ENCODE results near the gene RAP1A. TPM values are rescaled to one million over a fixed set of nuclear protein-coding genes. Genes with fewer than 3 reads are reported as not detected.

Gene RAP1A
- total RNA-seq, 4 donors from 2014 or later = 34.0 to 87.2 (median 57.7) TPM

- H3K4me1 ChIP-seq = peaks cover 0 to 4% (median 0%) of the 10 kb centered on the region in 4 donors
- DNase-seq = no peak
- in situ Hi-C loops (cut with MboI; ENCODE audit: low pct_ligation_motif_present in 1 of 4, low pct_unique_long_range_greater_than_20kb in 1 of 4, low sequenced_read_pairs in 3 of 4) (no loop called here), intact Hi-C loops (cut with DNase I; ENCODE audit: low total_unique reads) (no loop called here)
- TF ChIP-seq, protein P1, sequence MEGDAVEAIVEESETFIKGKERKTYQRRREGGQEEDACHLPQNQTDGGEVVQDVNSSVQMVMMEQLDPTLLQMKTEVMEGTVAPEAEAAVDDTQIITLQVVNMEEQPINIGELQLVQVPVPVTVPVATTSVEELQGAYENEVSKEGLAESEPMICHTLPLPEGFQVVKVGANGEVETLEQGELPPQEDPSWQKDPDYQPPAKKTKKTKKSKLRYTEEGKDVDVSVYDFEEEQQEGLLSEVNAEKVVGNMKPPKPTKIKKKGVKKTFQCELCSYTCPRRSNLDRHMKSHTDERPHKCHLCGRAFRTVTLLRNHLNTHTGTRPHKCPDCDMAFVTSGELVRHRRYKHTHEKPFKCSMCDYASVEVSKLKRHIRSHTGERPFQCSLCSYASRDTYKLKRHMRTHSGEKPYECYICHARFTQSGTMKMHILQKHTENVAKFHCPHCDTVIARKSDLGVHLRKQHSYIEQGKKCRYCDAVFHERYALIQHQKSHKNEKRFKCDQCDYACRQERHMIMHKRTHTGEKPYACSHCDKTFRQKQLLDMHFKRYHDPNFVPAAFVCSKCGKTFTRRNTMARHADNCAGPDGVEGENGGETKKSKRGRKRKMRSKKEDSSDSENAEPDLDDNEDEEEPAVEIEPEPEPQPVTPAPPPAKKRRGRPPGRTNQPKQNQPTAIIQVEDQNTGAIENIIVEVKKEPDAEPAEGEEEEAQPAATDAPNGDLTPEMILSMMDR (IDR thresholded peaks at IDR 0.05) = no peak
- no peak for TF ChIP-seq POLR2AphosphoS5 (IDR thresholded peaks at IDR 0.05)
- TF ChIP-seq POLR2A (IDR thresholded peaks at IDR 0.05) = no peak
- TF ChIP-seq EP300 (IDR thresholded peaks at IDR 0.05; ENCODE audit: low read depth) = no peak
- no peaks in the 10 kb centered on the region for H3K9me3 ChIP-seq
- WGBS, 2 donors (ENCODE audit: low coverage in 1 of 2) = 65 to 72% methylated on average over 2 of the region's 2 CpGs
- H3K27me3 ChIP-seq = no peaks in the 10 kb centered on the region
- peak overlapping the region in 2 of 4 donors; percentile 25 to 32 for H3K27ac ChIP-seq
- no peak overlapping the region for H3K4me3 ChIP-seq
- peaks cover 0 to 36% (median 6%) of the 10 kb centered on the region in 4 donors for H3K36me3 ChIP-seq
Observed at GRCh38 chr1:111706921-111707320, 87.3 kb downstream of the RAP1A start.

DNA sequence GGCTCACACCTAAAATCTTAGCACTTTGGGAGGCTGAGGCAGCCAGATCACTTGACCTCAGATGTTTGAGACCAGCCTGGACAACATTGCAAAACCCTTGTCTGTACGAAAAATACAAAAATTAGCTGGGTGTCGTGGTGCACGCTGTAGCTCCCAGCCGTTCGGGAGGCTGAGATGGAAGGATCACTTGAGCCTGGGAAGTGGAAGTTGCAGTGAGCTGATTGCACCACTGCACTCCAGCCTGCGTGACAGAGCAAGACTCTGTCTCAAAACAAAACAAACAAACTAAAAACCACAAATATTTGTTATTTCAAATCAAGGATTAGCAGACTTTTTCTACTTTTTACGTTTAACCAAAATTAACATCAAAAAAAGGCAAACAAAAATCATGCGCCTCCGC lies 88.3 kb downstream of the RAP1A start:
- peaks cover 0 to 33% (median 6%) of the 10 kb centered on the region in 4 donors for H3K36me3 ChIP-seq

DNA sequence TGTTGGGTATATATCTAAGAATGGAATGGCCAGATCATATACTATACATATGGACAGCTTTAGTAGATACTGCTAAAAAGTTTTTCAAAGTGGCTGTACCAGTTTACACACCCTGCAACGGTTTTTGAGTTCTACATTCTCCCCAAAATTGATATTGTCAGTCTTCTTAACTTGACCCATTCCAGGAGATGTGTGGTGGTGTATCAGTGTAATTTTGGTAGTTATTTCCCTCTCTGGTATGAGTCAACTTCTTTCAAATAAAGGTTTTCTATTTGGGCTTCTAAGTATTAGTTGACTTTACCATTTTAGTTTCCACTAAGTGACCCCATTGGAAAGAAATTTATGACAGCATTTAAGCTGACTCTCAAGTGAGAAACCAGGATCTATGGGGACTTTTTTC lies 90.4 kb downstream of the RAP1A start:
- in situ Hi-C loops (cut with MboI; ENCODE audit: low pct_ligation_motif_present in 1 of 4, low pct_unique_long_range_greater_than_20kb in 1 of 4, low sequenced_read_pairs in 3 of 4) = no loop called here
- no peaks in the 10 kb centered on the region for H3K27me3 ChIP-seq
- peaks cover 0 to 16% (median 4%) of the 10 kb centered on the region in 4 donors for H3K36me3 ChIP-seq
- H3K9me3 ChIP-seq = no peaks in the 10 kb centered on the region
- H3K4me1 ChIP-seq = peaks cover 0 to 4% (median 0%) of the 10 kb centered on the region in 4 donors
- no peak overlapping the region for H3K27ac ChIP-seq
- WGBS, 2 donors (ENCODE audit: low coverage in 1 of 2) = 17 to 33% methylated on average over 1 of the region's 1 CpG
- no peak for DNase-seq
- no peak overlapping the region for H3K4me3 ChIP-seq
- intact Hi-C loops (cut with DNase I; ENCODE audit: low total_unique reads) = no loop called here
- TF ChIP-seq EP300 (IDR thresholded peaks at IDR 0.05; ENCODE audit: low read depth) (no peak), POLR2AphosphoS5 (IDR thresholded peaks at IDR 0.05) (no peak), POLR2A (IDR thresholded peaks at IDR 0.05) (no peak)
- TF ChIP-seq, protein P1 (IDR thresholded peaks at IDR 0.05) = no peak

More for the DNA sequence above, 88.3 kb downstream of the RAP1A start:
- intact Hi-C loops (cut with DNase I; ENCODE audit: low total_unique reads) = no loop called here
- Histone ChIP-seq H3K9me3 (no peaks in the 10 kb centered on the region), H3K4me3 (no peak overlapping the region), H3K27ac (peak overlapping the region in 1 of 4 donors; percentile 33), H3K27me3 (no peaks in the 10 kb centered on the region), H3K4me1 (peaks cover 0 to 4% (median 0%) of the 10 kb centered on the region in 4 donors)
- no peak for TF ChIP-seq EP300 (IDR thresholded peaks at IDR 0.05; ENCODE audit: low read depth)
- TF ChIP-seq, protein P1 (IDR thresholded peaks at IDR 0.05) = no peak
- TF ChIP-seq POLR2A (IDR thresholded peaks at IDR 0.05) = no peak
- no peak for TF ChIP-seq POLR2AphosphoS5 (IDR thresholded peaks at IDR 0.05)
- 50 to 72% methylated on average over 3 to 9 of the region's 9 CpGs for WGBS, 2 donors (ENCODE audit: low coverage in 1 of 2)
- in situ Hi-C loops (cut with MboI; ENCODE audit: low pct_ligation_motif_present in 1 of 4, low pct_unique_long_range_greater_than_20kb in 1 of 4, low sequenced_read_pairs in 3 of 4) = no loop called here
- DNase-seq = no peak

DNA sequence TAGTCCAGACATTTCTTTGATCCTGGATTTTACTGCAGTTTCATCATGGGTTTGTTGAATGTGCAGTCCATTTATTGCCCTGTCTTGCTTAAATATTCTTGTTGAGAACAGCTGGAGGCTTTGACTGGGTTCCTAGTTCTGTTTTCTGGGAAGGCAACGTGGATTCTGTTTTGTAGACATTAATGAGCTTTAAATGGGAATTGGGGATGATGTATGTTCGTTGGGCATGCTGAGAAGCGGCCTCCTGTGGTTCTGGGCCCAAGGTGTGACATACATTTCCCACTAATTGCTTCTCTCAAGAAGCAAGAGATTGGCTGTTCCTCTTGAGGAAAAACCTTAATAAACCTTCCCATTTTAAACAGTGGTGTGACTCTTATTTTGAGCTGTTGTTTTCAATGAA lies 96.7 kb downstream of the RAP1A start:
- H3K4me1 ChIP-seq = peaks cover 0 to 13% (median 4%) of the 10 kb centered on the region in 4 donors
- H3K36me3 ChIP-seq = no peaks in the 10 kb centered on the region
- in situ Hi-C loops (cut with MboI; ENCODE audit: low pct_ligation_motif_present in 1 of 4, low pct_unique_long_range_greater_than_20kb in 1 of 4, low sequenced_read_pairs in 3 of 4) (no loop called here), intact Hi-C loops (cut with DNase I; ENCODE audit: low total_unique reads) (no loop called here)
- H3K4me3 ChIP-seq = no peak overlapping the region
- no peaks in the 10 kb centered on the region for H3K9me3 ChIP-seq
- H3K27ac ChIP-seq = no peak overlapping the region
- no peak for DNase-seq
- no peaks in the 10 kb centered on the region for H3K27me3 ChIP-seq
- 68% methylated on average over 3 of the region's 3 CpGs; no CpG with 5 or more reads in 1 of the 2 donors for WGBS, 2 donors (ENCODE audit: low coverage in 1 of 2)
- TF ChIP-seq POLR2AphosphoS5 (IDR thresholded peaks at IDR 0.05) (no peak), EP300 (IDR thresholded peaks at IDR 0.05; ENCODE audit: low read depth) (no peak), POLR2A (IDR thresholded peaks at IDR 0.05) (no peak)
- TF ChIP-seq, protein P1 (IDR thresholded peaks at IDR 0.05) = no peak

Data from transverse colon (tissue), 4 donors.